SK-N-SH treated with all-trans-retinoic acid at 6 μM for 48 hours (cell line): Measurements from ENCODE around the gene HES3.

Experiments
- ATAC-seq: fragments of 200-7000 bp; cut with Tn5 transposase; 3 replicates; pipeline ENCODE4 v1.9.1; 2020; ENCODE audit warnings: mild to moderate bottlenecking, moderate library complexity
- ARNTL ChIP-seq: fragments of 450-650 bp; formaldehyde crosslinking; IDR thresholded peaks from 2 replicates; pipeline ENCODE4 v1.5.0; 2020; ENCODE audit warnings: low read depth, mild to moderate bottlenecking, moderate library complexity, borderline replicate concordance
- BACH2 ChIP-seq: fragments of 250-450 bp; sonication (Bioruptor Pico); IDR thresholded peaks from 2 replicates; pipeline ENCODE4 v1.9.0; 2021; ENCODE audit warnings: mild to moderate bottlenecking, borderline replicate concordance
- CREB5 ChIP-seq: fragments of 250-450 bp; sonication (Bioruptor Pico); IDR thresholded peaks from 2 replicates; pipeline ENCODE4 v1.5.1; 2020; ENCODE audit warnings: low read depth, mild to moderate bottlenecking, moderate library complexity
- CSDC2 ChIP-seq: fragments of 250-450 bp; sonication (Bioruptor Pico); IDR thresholded peaks from 2 replicates; pipeline ENCODE4 v1.5.0; 2020; ENCODE audit warnings: mild to moderate bottlenecking, moderate library complexity
- CSRNP3 ChIP-seq: fragments of 250-450 bp; sonication (Bioruptor Pico); IDR thresholded peaks from 2 replicates; pipeline ENCODE4 v1.5.1; 2021; ENCODE audit warnings: mild to moderate bottlenecking, moderate library complexity
- ESRRG ChIP-seq: fragments of 250-450 bp; sonication (Bioruptor Pico); IDR thresholded peaks from 2 replicates; pipeline ENCODE4 v1.6.1; 2021; ENCODE audit warnings: mild to moderate bottlenecking
- GLIS3 ChIP-seq: fragments of 250-450 bp; sonication (Bioruptor Pico); IDR thresholded peaks from 2 replicates; pipeline ENCODE4 v1.5.0; 2020; ENCODE audit warnings: mild to moderate bottlenecking, moderate library complexity
- ISL1 ChIP-seq: fragments of 250-450 bp; sonication (Bioruptor Pico); IDR thresholded peaks from 2 replicates; pipeline ENCODE4 v2.1.2; 2022; ENCODE audit warnings: mild to moderate bottlenecking, moderate library complexity
- OSR1 ChIP-seq: fragments of 250-450 bp; sonication (Bioruptor Pico); IDR thresholded peaks from 2 replicates; pipeline ENCODE4 v1.8.0; 2022; ENCODE audit warnings: moderate library complexity, mild to moderate bottlenecking, inconsistent platforms
- PATZ1 ChIP-seq: fragments of 250-450 bp; sonication (Bioruptor Pico); IDR thresholded peaks from 2 replicates; pipeline ENCODE4 v1.8.0; 2020; ENCODE audit warnings: mild to moderate bottlenecking, moderate library complexity, borderline replicate concordance
- PPARA ChIP-seq: fragments of 250-450 bp; sonication (Bioruptor Pico); IDR thresholded peaks from 2 replicates; pipeline ENCODE4 v1.5.0; 2020; ENCODE audit warnings: mild to moderate bottlenecking, borderline replicate concordance
- RARB ChIP-seq: fragments of 250-450 bp; sonication (Bioruptor Pico); IDR thresholded peaks from 2 replicates; pipeline ENCODE4 v1.8.0; 2021; ENCODE audit warnings: mild to moderate bottlenecking, moderate library complexity
- SNAI2 ChIP-seq: fragments of 250-450 bp; sonication (Bioruptor Pico); IDR thresholded peaks from 2 replicates; pipeline ENCODE4 v1.5.0; 2020; ENCODE audit warnings: mild to moderate bottlenecking, moderate library complexity
- TCF4 ChIP-seq: fragments of 250-450 bp; sonication (Bioruptor Pico); IDR thresholded peaks from 2 replicates; pipeline ENCODE4 v1.8.0; 2021; ENCODE audit warnings: mild to moderate bottlenecking, moderate library complexity, borderline replicate concordance
- TOX ChIP-seq: fragments of 250-450 bp; sonication (Bioruptor Pico); IDR thresholded peaks from 2 replicates; pipeline ENCODE4 v1.8.0; 2021; ENCODE audit warnings: mild to moderate bottlenecking, moderate library complexity, borderline replicate concordance
- ZC3H10 ChIP-seq: fragments of 250-450 bp; sonication (Bioruptor Pico); IDR thresholded peaks from 2 replicates; pipeline ENCODE4 v1.5.1; 2021; ENCODE audit warnings: mild to moderate bottlenecking, moderate library complexity
- ZFP3 ChIP-seq: fragments of 250-450 bp; sonication (Bioruptor Pico); IDR thresholded peaks from 2 replicates; pipeline ENCODE4 v1.5.0; 2020; ENCODE audit warnings: mild to moderate bottlenecking, moderate library complexity
- ZFP30 ChIP-seq: fragments of 450-650 bp; formaldehyde crosslinking; IDR thresholded peaks from 2 replicates; pipeline ENCODE4 v1.5.0; 2022; ENCODE audit warnings: mild to moderate bottlenecking, moderate library complexity
- ZNF565 ChIP-seq: fragments of 450-650 bp; formaldehyde crosslinking; conservative IDR thresholded peaks from 2 replicates; pipeline ENCODE4 v1.5.0; 2020; ENCODE audit warnings: low read depth, mild to moderate bottlenecking, moderate library complexity
- ZNF70 ChIP-seq: fragments of 450-650 bp; formaldehyde crosslinking; IDR thresholded peaks from 2 replicates; pipeline ENCODE4 v1.5.0; 2020; ENCODE audit warnings: mild to moderate bottlenecking, moderate library complexity
- ZNF8 ChIP-seq: fragments of 450-650 bp; formaldehyde crosslinking; IDR thresholded peaks from 2 replicates; pipeline ENCODE4 v1.5.0; 2020; ENCODE audit warnings: mild to moderate bottlenecking, moderate library complexity
- TF ChIP-seq, protein P1 (sequence below): fragments of 250-450 bp; sonication (Bioruptor Pico); IDR thresholded peaks from 2 replicates; pipeline ENCODE4 v1.5.0; 2020; ENCODE audit warnings: mild to moderate bottlenecking, moderate library complexity
- TF ChIP-seq, protein P2 (sequence below): fragments of 250-450 bp; sonication (Bioruptor Pico); IDR thresholded peaks from 2 replicates; pipeline ENCODE4 v1.8.0; 2021; ENCODE audit warnings: low read depth, mild to moderate bottlenecking, moderate library complexity, borderline replicate concordance

HES3 gene

GRCh38 chr1:6220236-6220635 lies 23.7 kb upstream of the HES3 start:
- TF ChIP-seq CSDC2 (CRISPR knock-in tag) = no peak
- TF ChIP-seq ARNTL (CRISPR knock-in tag) = no peak
- peak; percentile 23 for ATAC-seq

- TF ChIP-seq ZNF8 (CRISPR knock-in tag) (no peak), BACH2 (CRISPR knock-in tag) (no peak), CSRNP3 (no peak), ARNTL (CRISPR knock-in tag) (no peak), OSR1 (no peak), TCF4 (no peak), CREB5 (CRISPR knock-in tag) (no peak), ZFP3 (CRISPR knock-in tag) (no peak), TOX (CRISPR knock-in tag) (no peak), RARB (no peak), ZC3H10 (CRISPR knock-in tag) (no peak), SNAI2 (no peak), PPARA (CRISPR knock-in tag) (no peak), ZNF565 (no peak), ESRRG (CRISPR knock-in tag) (no peak)
- ATAC-seq = no peak
Observed at GRCh38 chr1:6221210-6221784, 22.7 kb upstream of the HES3 start.

DNA sequence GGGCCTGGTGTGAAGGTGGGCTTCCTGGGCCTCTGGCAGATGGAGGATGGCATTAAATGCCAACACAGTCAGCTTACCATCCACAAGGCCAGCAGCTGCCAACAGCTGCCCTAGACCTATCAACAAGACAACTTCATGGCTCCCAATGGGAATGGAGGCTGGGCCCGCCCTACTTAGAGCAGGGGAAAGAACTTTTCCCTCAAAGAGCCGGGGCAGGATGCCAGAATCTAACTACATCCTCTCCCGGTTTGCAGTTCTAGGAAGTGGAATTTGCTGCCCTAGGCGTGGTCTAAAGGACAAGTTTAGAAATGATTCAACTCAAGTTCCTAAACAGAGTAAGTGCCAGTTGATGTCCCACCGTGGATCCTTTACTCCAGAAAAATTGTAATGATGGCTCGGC lies 21.3 kb upstream of the HES3 start:
- no peak for ATAC-seq
- TF ChIP-seq CSDC2 (CRISPR knock-in tag) (no peak), ARNTL (CRISPR knock-in tag) (no peak), ZNF565 (no peak), ISL1 (no peak), ZC3H10 (CRISPR knock-in tag) (no peak), ZNF8 (CRISPR knock-in tag) (no peak), CREB5 (CRISPR knock-in tag) (no peak), GLIS3 (no peak), ZFP30 (no peak), CSRNP3 (no peak), ZFP3 (CRISPR knock-in tag) (no peak), ZNF70 (CRISPR knock-in tag) (no peak), OSR1 (no peak)
- TF ChIP-seq, protein P1, sequence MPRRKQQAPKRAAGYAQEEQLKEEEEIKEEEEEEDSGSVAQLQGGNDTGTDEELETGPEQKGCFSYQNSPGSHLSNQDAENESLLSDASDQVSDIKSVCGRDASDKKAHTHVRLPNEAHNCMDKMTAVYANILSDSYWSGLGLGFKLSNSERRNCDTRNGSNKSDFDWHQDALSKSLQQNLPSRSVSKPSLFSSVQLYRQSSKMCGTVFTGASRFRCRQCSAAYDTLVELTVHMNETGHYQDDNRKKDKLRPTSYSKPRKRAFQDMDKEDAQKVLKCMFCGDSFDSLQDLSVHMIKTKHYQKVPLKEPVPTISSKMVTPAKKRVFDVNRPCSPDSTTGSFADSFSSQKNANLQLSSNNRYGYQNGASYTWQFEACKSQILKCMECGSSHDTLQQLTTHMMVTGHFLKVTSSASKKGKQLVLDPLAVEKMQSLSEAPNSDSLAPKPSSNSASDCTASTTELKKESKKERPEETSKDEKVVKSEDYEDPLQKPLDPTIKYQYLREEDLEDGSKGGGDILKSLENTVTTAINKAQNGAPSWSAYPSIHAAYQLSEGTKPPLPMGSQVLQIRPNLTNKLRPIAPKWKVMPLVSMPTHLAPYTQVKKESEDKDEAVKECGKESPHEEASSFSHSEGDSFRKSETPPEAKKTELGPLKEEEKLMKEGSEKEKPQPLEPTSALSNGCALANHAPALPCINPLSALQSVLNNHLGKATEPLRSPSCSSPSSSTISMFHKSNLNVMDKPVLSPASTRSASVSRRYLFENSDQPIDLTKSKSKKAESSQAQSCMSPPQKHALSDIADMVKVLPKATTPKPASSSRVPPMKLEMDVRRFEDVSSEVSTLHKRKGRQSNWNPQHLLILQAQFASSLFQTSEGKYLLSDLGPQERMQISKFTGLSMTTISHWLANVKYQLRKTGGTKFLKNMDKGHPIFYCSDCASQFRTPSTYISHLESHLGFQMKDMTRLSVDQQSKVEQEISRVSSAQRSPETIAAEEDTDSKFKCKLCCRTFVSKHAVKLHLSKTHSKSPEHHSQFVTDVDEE (CRISPR knock-in tag) = no peak
- TF ChIP-seq, all 23 proteins: peak for 0

GRCh38 chr1:6223617-6224016 lies 20.4 kb upstream of the HES3 start:
- TF ChIP-seq ZNF70 (CRISPR knock-in tag) = no peak
- no peak for TF ChIP-seq PPARA (CRISPR knock-in tag)
- no peak for TF ChIP-seq CSRNP3
- TF ChIP-seq PATZ1 (CRISPR knock-in tag) = no peak
- no peak for TF ChIP-seq ISL1
- TF ChIP-seq GLIS3 = no peak
- TF ChIP-seq, protein P2, sequence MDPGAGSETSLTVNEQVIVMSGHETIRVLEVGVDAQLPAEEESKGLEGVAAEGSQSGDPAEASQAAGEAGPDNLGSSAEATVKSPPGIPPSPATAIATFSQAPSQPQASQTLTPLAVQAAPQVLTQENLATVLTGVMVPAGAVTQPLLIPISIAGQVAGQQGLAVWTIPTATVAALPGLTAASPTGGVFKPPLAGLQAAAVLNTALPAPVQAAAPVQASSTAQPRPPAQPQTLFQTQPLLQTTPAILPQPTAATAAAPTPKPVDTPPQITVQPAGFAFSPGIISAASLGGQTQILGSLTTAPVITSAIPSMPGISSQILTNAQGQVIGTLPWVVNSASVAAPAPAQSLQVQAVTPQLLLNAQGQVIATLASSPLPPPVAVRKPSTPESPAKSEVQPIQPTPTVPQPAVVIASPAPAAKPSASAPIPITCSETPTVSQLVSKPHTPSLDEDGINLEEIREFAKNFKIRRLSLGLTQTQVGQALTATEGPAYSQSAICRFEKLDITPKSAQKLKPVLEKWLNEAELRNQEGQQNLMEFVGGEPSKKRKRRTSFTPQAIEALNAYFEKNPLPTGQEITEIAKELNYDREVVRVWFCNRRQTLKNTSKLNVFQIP = no peak
- TF ChIP-seq, all 23 proteins: peak for 0
- no peak for ATAC-seq
